OCI-LY1 (cell line): ENCODE results near the gene MYL12B.
"Not testable (repeated sequence)": the region's sequence is repeated elsewhere in the genome, so short reads cannot be mapped to it uniquely, and the experiment has no call there.

Experiments
- H2AFZ ChIP-seq: fragments of 200-600 bp; sonication (generic), shearing (Covaris generic); 2 replicates; pipeline ENCODE4 v1.6.0; 2014; ENCODE audit warnings: antibody characterized with exemption, mild to moderate bottlenecking, low read length
- H3F3A ChIP-seq: fragments of 200-600 bp; sonication (generic), shearing (Covaris generic); 2 replicates; pipeline ENCODE4 v1.6.0; 2014; ENCODE audit warnings: mild to moderate bottlenecking, antibody characterized with exemption, low read length, moderate library complexity; ENCODE audit not compliant: insufficient read depth
- H3K27ac ChIP-seq: fragments of 200-600 bp; sonication (generic); 2 replicates; pipeline ENCODE4 v1.5.1; 2014; ENCODE audit warnings: low read length, mixed run types, mild to moderate bottlenecking, low read depth; ENCODE audit not compliant: poor library complexity, severe bottlenecking
- H3K27me3 ChIP-seq: fragments of 200-600 bp; sonication (generic); 2 replicates; pipeline ENCODE4 v1.6.0; 2014; ENCODE audit warnings: antibody characterized with exemption, mild to moderate bottlenecking, low read length, moderate library complexity; ENCODE audit not compliant: insufficient read depth
- H3K36me3 ChIP-seq: fragments of 200-600 bp; sonication (generic); 2 replicates; pipeline ENCODE4 v1.6.1; 2014; ENCODE audit warnings: mild to moderate bottlenecking, antibody characterized with exemption, low read length, moderate library complexity, mixed read lengths; ENCODE audit not compliant: insufficient read depth
- H3K4me1 ChIP-seq: fragments of 200-600 bp; sonication (generic); 2 replicates; pipeline ENCODE4 v1.5.1; 2014; ENCODE audit warnings: mild to moderate bottlenecking, low read length, moderate library complexity; ENCODE audit not compliant: insufficient read depth, severe bottlenecking
- H3K4me2 ChIP-seq: fragments of 200-600 bp; sonication (generic), shearing (Covaris generic); 2 replicates; pipeline ENCODE4 v1.6.1; 2014; ENCODE audit warnings: low read length
- H3K4me3 ChIP-seq: fragments of 200-600 bp; sonication (generic); 2 replicates; pipeline ENCODE4 v1.5.1; 2014; ENCODE audit warnings: low read length, low read depth, mild to moderate bottlenecking, mixed read lengths; ENCODE audit not compliant: poor library complexity, severe bottlenecking
- H3K79me2 ChIP-seq: fragments of 200-600 bp; shearing (Covaris generic); 2 replicates; pipeline ENCODE4 v1.6.1; 2016; ENCODE audit warnings: mixed run types, low read length, mixed read lengths; ENCODE audit not compliant: insufficient read depth
- H3K9ac ChIP-seq: fragments of 200-600 bp; sonication (generic), shearing (Covaris generic); 2 replicates; pipeline ENCODE4 v1.6.1; 2014; ENCODE audit warnings: mild to moderate bottlenecking, low read length, mixed read lengths
- H3K9me2 ChIP-seq: fragments of 200-600 bp; sonication (generic), shearing (Covaris generic); 2 replicates; pipeline ENCODE4 v1.6.1; 2014; ENCODE audit warnings: low read depth, mild to moderate bottlenecking, low read length, mixed read lengths
- H3K9me3 ChIP-seq: fragments of 200-600 bp; shearing (Covaris generic); 2 replicates; pipeline ENCODE4 v1.6.1; 2014; ENCODE audit warnings: low read length, mixed read lengths
- H4K20me1 ChIP-seq: fragments of 200-600 bp; sonication (generic), shearing (Covaris generic); 2 replicates; pipeline ENCODE4 v1.6.0; 2016; ENCODE audit warnings: mild to moderate bottlenecking, low read length; ENCODE audit not compliant: insufficient read depth
- EZH2 ChIP-seq: fragments of 200-600 bp; sonication (generic), shearing (Covaris generic); IDR thresholded peaks from 2 replicates; pipeline ENCODE4 v1.8.0; 2017; ENCODE audit warnings: borderline replicate concordance, mixed run types, mild to moderate bottlenecking, antibody characterized with exemption, low read length, moderate library complexity, mixed read lengths
- TF ChIP-seq, protein P1 (sequence below): fragments of 200-600 bp; sonication (generic), shearing (Covaris generic); IDR thresholded peaks from 2 replicates; pipeline ENCODE4 v1.5.1; 2017; ENCODE audit warnings: mild to moderate bottlenecking, antibody characterized with exemption, low read length, moderate library complexity, mixed read lengths

Gene MYL12B

DNA sequence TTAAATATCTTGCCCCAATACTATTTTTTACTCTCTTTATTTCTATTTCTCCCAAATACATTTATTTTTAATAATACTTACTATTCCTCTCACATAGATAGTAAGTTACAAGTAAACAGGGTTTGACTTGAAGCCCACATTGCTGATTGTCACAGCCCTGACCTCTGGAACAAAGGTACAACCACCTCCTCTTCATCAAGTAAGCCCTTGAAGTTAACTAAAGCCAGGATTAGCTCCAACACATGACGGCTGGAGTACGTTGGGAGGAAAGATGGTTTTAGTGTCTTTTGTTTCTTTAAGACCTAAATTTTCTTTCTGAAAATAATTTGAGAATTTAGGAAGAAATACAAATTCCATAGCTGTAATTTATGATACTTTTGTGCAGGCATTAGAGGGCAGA lies 43.1 kb upstream of the MYL12B start:
- Histone ChIP-seq H3K9ac (no peak overlapping the region), H4K20me1 (no peaks in the 10 kb centered on the region), H3K9me2 (no peaks in the 10 kb centered on the region), H2AFZ (no peak overlapping the region), H3K27me3 (no peaks in the 10 kb centered on the region), H3K4me3 (no peak overlapping the region), H3K9me3 (no peaks in the 10 kb centered on the region), H3K27ac (no peak overlapping the region), H3K36me3 (no peaks in the 10 kb centered on the region), H3K79me2 (no peaks in the 10 kb centered on the region), H3F3A (no peaks in the 10 kb centered on the region), H3K4me1 (peaks cover under 1% of the 10 kb centered on the region), H3K4me2 (no peak overlapping the region)
- TF ChIP-seq, protein P1, sequence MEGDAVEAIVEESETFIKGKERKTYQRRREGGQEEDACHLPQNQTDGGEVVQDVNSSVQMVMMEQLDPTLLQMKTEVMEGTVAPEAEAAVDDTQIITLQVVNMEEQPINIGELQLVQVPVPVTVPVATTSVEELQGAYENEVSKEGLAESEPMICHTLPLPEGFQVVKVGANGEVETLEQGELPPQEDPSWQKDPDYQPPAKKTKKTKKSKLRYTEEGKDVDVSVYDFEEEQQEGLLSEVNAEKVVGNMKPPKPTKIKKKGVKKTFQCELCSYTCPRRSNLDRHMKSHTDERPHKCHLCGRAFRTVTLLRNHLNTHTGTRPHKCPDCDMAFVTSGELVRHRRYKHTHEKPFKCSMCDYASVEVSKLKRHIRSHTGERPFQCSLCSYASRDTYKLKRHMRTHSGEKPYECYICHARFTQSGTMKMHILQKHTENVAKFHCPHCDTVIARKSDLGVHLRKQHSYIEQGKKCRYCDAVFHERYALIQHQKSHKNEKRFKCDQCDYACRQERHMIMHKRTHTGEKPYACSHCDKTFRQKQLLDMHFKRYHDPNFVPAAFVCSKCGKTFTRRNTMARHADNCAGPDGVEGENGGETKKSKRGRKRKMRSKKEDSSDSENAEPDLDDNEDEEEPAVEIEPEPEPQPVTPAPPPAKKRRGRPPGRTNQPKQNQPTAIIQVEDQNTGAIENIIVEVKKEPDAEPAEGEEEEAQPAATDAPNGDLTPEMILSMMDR: no peak
- TF ChIP-seq EZH2: no peak

DNA sequence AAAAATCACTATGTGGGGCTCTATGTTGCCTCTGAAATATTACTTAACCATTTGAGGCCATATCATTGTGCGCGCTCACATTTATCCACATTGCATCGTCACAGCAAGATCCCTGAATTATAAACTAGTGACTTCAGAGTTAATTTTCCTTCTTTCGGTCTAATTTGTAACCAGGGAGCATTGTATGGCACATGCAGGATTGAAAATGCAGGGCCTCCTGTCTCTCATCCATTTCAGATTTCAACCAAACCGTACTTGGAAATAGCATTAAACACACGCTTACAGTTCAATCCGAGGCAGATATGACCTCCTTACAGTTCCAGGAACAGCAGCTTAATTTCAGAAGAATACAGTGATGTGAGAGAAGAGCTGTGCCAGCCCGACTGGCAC lies 42.7 kb upstream of the MYL12B start:
- H3K9me3 ChIP-seq: no peaks in the 10 kb centered on the region
- no peaks in the 10 kb centered on the region for H3K9me2 ChIP-seq
- H3K36me3 ChIP-seq: no peaks in the 10 kb centered on the region
- no peak overlapping the region for H3K9ac ChIP-seq
- H3K4me3 ChIP-seq: no peak overlapping the region
- H3K27ac ChIP-seq: no peak overlapping the region
- H3K4me2 ChIP-seq: no peak overlapping the region
- no peak overlapping the region for H2AFZ ChIP-seq
- no peaks in the 10 kb centered on the region for H3K79me2 ChIP-seq
- H4K20me1 ChIP-seq: no peaks in the 10 kb centered on the region
- no peaks in the 10 kb centered on the region for H3F3A ChIP-seq
- H3K27me3 ChIP-seq: no peaks in the 10 kb centered on the region
- no peaks in the 10 kb centered on the region for H3K4me1 ChIP-seq
- TF ChIP-seq EZH2: no peak
- TF ChIP-seq, protein P1: no peak

DNA sequence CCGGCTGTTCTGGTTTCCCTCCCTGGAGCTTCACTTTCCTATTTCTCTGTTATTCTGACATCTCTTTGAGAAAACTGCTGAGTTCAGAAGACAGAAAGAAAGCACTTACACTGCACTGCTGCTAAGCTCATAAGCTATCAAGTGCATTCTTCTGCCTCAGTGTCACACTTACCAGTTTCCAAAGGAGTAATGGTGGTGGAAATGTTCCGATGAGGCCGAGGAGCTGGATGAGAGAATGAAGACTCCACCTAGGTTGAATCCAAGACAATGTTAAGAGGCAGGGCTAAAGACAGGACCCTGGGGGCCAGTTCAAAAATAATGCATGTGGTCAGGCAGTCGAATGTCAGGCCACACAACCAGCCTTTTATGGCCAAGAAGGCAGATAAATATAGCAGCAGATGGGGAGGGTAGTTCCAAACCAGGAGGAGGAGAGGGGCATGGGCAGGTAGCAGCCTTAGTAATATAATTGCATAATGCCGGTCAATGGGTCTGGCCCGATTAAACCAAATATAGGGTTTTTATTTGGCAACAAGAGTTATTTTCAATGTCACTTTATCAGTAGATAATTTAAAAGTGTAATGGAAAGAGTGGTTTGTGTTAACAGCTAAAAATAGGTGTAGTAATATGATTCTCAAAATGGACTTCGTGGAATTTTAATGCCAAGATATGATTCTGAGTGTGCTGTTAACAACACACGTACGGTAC lies 42.1 kb upstream of the MYL12B start, which contains the start of gene MYOM1:
Gene MYOM1 (minus strand): TSS at position 338 of the 705 bp plus-strand sequence. CDS start 4,745 bp downstream, outside the sequence.
- H3K36me3 ChIP-seq: no peaks in the 10 kb centered on the region
- no peak within 1 kb of the TSS for H3K4me2 ChIP-seq
- H3K4me1 ChIP-seq: no peaks in the 10 kb centered on the region
- H3K9me3 ChIP-seq: no peaks in the 10 kb centered on the region
- no peaks in the 10 kb centered on the region for H3K9me2 ChIP-seq
- no peaks in the 10 kb centered on the region for H3F3A ChIP-seq
- TF ChIP-seq, protein P1: no peak
- TF ChIP-seq EZH2: no peak
- no peak within 1 kb of the TSS for H3K27ac ChIP-seq
- H3K9ac ChIP-seq: no peak within 1 kb of the TSS
- no peak within 1 kb of the TSS for H2AFZ ChIP-seq
- H4K20me1 ChIP-seq: no peaks in the 10 kb centered on the region
- H3K4me3 ChIP-seq: no peak within 1 kb of the TSS
- no peaks in the 10 kb centered on the region for H3K27me3 ChIP-seq
- H3K79me2 ChIP-seq: no peaks in the 10 kb centered on the region

DNA sequence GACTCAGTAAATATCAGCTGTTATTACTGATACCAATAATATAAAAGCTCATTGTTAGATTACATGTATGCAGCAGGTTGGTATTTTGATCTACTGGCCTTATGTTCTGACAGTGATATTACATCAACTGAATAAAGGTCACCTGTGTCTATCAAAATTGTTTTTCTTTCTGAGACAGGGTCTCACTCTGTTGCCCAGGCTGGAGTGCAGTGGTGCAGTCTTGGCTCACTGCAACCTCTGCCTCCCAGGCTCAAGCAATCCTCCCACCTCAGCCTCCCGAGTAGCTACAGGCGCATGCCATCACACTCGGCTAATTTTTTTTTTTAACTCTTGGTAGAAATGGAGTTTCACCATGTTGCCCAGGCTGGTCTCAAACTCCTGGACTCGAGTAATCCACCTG lies 41.1 kb upstream of the MYL12B start:
- H3F3A ChIP-seq, H3K79me2 ChIP-seq, H3K9me3 ChIP-seq, H2AFZ ChIP-seq, H3K27me3 ChIP-seq, H3K9me2 ChIP-seq, H3K4me2 ChIP-seq, H3K27ac ChIP-seq, H4K20me1 ChIP-seq, H3K4me3 ChIP-seq, H3K36me3 ChIP-seq, H3K9ac ChIP-seq, H3K4me1 ChIP-seq: not testable (repeated sequence)
